MCF 10A (cell line): ENCODE measurements around the gene TMEM170B. TPM values are rescaled to one million over a fixed set of nuclear protein-coding genes. Genes with fewer than 3 reads are reported as not detected.

ENCODE experiments used
- BruUV-seq: library from RNA; stranded (reverse); fragments of 400-500 nt; replicated peaks from 2 replicates; lab custom pipeline; 2021; lab: Mats Ljungman, UMichigan
- CTCF ChIA-PET: fragments of 300-600 bp; sonication (Branson Sonifier 250); formaldehyde crosslinking; extraction: SDS; loops from one replicate; lab custom pipeline; 2021; ENCODE audit warnings: antibody characterized with exemption, inconsistent platforms; lab: Yijun Ruan, JAX
- POLR2A ChIA-PET: fragments of 300-600, 350-650 bp; sonication (Branson Sonifier 250); formaldehyde crosslinking; extraction: SDS; loops from one replicate; lab custom pipeline; 2020; ENCODE audit warnings: antibody characterized with exemption, inconsistent platforms; lab: Yijun Ruan, JAX
- DNase-seq: peaks from one replicate; pipeline ENCODE4 v3.0.0-alpha.2; 2018; ENCODE audit not compliant: unreplicated experiment
- H3K27ac Mint-ChIP-seq: one replicate; pipeline ENCODE4 v1.8.0; 2022; ENCODE audit warnings: mild to moderate bottlenecking, low read depth, mixed read lengths; ENCODE audit not compliant: unreplicated experiment
- H3K27me3 Mint-ChIP-seq: one replicate; pipeline ENCODE4 v1.8.0; 2022; ENCODE audit warnings: mixed read lengths; ENCODE audit not compliant: insufficient read depth, unreplicated experiment
- H3K36me3 Mint-ChIP-seq: one replicate; pipeline ENCODE4 v1.8.0; 2022; ENCODE audit warnings: mild to moderate bottlenecking, moderate library complexity, mixed read lengths; ENCODE audit not compliant: insufficient read depth, unreplicated experiment
- H3K4me1 Mint-ChIP-seq: one replicate; pipeline ENCODE4 v1.8.0; 2022; ENCODE audit warnings: mixed read lengths; ENCODE audit not compliant: insufficient read depth, unreplicated experiment
- H3K4me3 Mint-ChIP-seq: one replicate; pipeline ENCODE4 v1.8.0; 2022; ENCODE audit warnings: mild to moderate bottlenecking, moderate library complexity, mixed read lengths; ENCODE audit not compliant: unreplicated experiment
- H3K9me3 Mint-ChIP-seq: one replicate; pipeline ENCODE4 v1.8.0; 2022; ENCODE audit warnings: mixed read lengths; ENCODE audit not compliant: unreplicated experiment
- intact Hi-C: fragments of 100-400 bp; cut with micrococcal nuclease; formaldehyde crosslinking; loops from 2 replicates; pipeline ENCODE4 v1.14.1; 2022
- total RNA-seq: library from RNA; stranded (reverse); gene quantifications from 2 replicates; pipeline ENCODE4 v1.2.3, GENCODE V29; 2022
- TF ChIP-seq, protein P1 (sequence below): fragments of 200-600 bp; IDR thresholded peaks from one replicate; pipeline ENCODE4 v1.8.0; 2022; ENCODE audit warnings: antibody characterized with exemption, mild to moderate bottlenecking; ENCODE audit not compliant: unreplicated experiment

Gene TMEM170B
- total RNA-seq, 1 experiment from 2014 or later, result 0.70 TPM

DNA sequence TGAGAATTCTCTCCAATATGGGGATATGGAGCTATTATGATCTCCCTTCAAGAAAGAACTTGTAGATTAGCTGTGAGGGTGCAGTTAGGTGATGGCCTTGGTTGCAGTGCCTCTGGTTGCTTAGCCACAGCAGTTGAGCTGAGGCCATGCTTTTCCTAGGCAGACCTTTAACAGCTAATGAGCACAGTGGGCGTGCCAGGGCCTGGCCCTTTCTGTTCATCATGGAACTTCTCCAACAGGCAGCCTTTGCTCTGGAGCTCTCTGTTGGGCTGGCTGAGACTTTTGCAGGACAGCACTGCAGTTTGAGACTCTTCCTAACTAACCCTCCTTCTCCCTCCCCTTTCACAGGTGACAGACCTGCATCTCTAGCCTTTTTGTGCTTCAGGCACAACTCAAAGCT is 39.7 kb upstream of the TMEM170B start:
- H3K27me3 Mint-ChIP-seq, result no peaks in the 10 kb centered on the region
- no peak overlapping the region for H3K27ac Mint-ChIP-seq
- no TSS peak for BruUV-seq
- H3K9me3 Mint-ChIP-seq, result no peaks in the 10 kb centered on the region
- ChIA-PET CTCF (interaction anchor here (0.5 to 6.8 kb wide), 18 partner anchors 24 to 546 kb away, joined by 3 to 114 read pairs (median 6); no protein-coding TSS in a partner anchor), POLR2A (interaction anchor here (0.6 to 4.6 kb wide), 12 partner anchors 10 to 1067 kb away, joined by 3 to 33 read pairs (median 3); partner anchors contain the start of gene SMIM13)
- intact Hi-C loops, result no loop called here
- no peaks in the 10 kb centered on the region for H3K36me3 Mint-ChIP-seq
- TF ChIP-seq, protein P1, sequence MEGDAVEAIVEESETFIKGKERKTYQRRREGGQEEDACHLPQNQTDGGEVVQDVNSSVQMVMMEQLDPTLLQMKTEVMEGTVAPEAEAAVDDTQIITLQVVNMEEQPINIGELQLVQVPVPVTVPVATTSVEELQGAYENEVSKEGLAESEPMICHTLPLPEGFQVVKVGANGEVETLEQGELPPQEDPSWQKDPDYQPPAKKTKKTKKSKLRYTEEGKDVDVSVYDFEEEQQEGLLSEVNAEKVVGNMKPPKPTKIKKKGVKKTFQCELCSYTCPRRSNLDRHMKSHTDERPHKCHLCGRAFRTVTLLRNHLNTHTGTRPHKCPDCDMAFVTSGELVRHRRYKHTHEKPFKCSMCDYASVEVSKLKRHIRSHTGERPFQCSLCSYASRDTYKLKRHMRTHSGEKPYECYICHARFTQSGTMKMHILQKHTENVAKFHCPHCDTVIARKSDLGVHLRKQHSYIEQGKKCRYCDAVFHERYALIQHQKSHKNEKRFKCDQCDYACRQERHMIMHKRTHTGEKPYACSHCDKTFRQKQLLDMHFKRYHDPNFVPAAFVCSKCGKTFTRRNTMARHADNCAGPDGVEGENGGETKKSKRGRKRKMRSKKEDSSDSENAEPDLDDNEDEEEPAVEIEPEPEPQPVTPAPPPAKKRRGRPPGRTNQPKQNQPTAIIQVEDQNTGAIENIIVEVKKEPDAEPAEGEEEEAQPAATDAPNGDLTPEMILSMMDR, result no peak
- peaks cover 6% of the 10 kb centered on the region for H3K4me1 Mint-ChIP-seq
- DNase-seq, result peak; percentile 44
- H3K4me3 Mint-ChIP-seq, result no peak overlapping the region

DNA sequence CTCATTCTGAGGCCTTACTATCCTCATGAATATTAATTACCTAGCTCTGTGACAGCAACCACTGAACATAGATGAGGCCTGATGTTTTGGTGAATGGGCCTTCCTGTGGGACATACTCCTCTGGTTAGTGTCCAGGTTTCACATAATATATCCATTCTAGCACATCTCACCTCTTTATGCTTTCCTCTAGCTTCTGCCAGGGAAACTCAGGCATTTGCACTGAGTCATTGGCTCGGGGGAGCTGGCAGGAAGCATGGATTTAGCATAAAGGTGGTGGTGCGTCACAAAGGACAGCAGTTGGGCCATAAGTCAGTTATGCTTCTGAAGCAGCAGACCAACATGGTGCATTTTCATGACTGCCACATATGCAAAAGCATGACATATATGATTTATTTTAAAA is 37.5 kb upstream of the TMEM170B start:
- ChIA-PET CTCF (interaction anchor here (0.5 to 6.8 kb wide), 3 partner anchors 76 to 434 kb away, joined by 3 to 114 read pairs (median 4); no protein-coding TSS in a partner anchor), POLR2A (interaction anchor here (1.0 kb wide), 1 partner anchor 356 kb away, joined by 3 read pairs; no protein-coding TSS in a partner anchor)
- TF ChIP-seq, protein P1, result no peak
- Mint-ChIP-seq H3K4me1 (peaks cover 6% of the 10 kb centered on the region), H3K9me3 (no peaks in the 10 kb centered on the region), H3K36me3 (no peaks in the 10 kb centered on the region), H3K27me3 (no peaks in the 10 kb centered on the region), H3K4me3 (no peak overlapping the region), H3K27ac (no peak overlapping the region)
- peak; percentile 75 for DNase-seq
- BruUV-seq, result no TSS peak
- intact Hi-C loops, result no loop called here

DNA sequence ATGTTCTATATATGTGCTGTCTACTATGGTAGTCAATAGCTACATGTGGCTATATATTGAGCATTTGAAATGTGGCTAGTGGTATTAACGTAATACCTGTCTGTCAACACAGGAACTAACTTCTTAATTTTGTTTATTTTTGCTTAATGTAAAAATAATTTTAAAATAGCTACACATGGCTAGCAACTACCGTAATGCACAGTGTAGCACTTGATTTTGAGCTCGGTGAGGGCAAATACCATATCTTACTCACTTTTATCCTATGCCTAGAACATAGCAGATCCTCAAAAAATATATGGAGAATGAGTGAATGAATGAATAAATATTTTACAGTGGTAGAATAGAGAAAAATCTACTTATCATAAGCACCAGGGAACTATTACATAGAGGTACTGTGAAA is 28.1 kb upstream of the TMEM170B start:
- DNase-seq, result no peak
- H3K36me3 Mint-ChIP-seq, result no peaks in the 10 kb centered on the region
- H3K27ac Mint-ChIP-seq, result no peak overlapping the region
- intact Hi-C loops, result no loop called here
- H3K4me3 Mint-ChIP-seq, result no peak overlapping the region
- CTCF ChIA-PET, result interaction anchor here (1.0 kb wide), 3 partner anchors 13 to 366 kb away, joined by 3 to 4 read pairs (median 4); no protein-coding TSS in a partner anchor
- TF ChIP-seq, protein P1, result no peak
- BruUV-seq, result no TSS peak
- POLR2A ChIA-PET, result interaction anchor here (0.8 kb wide), 1 partner anchor 9 kb away, joined by 4 read pairs; no protein-coding TSS in a partner anchor
- H3K9me3 Mint-ChIP-seq, result peaks cover 8% of the 10 kb centered on the region
- H3K4me1 Mint-ChIP-seq, result no peaks in the 10 kb centered on the region
- H3K27me3 Mint-ChIP-seq, result no peaks in the 10 kb centered on the region

DNA sequence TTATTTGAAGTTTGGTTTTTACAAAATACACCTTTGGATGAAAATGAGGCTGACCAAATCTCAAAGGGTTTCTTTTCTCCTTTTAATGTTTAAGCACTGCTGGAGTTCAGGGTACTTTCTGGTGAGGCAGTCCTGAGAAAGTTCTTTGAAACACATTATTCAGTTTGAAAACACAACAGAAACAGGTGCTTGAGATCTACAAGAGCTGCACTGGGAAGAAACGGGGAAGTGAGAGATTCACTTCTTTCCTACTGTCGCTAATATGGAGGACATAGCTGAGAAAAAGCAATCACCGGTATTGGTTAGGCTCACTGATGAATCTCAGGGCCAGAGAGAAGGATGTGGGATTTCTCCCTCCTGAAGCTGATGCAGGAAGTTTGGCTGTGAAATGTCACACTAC is 22.9 kb upstream of the TMEM170B start:
- ChIA-PET POLR2A (no interaction called here), CTCF (no interaction called here)
- H3K36me3 Mint-ChIP-seq, result no peaks in the 10 kb centered on the region
- H3K9me3 Mint-ChIP-seq, result peaks cover 15% of the 10 kb centered on the region
- intact Hi-C loops, result no loop called here
- no TSS peak for BruUV-seq
- no peaks in the 10 kb centered on the region for H3K27me3 Mint-ChIP-seq
- H3K27ac Mint-ChIP-seq, result no peak overlapping the region
- TF ChIP-seq, protein P1, result no peak
- no peak overlapping the region for H3K4me3 Mint-ChIP-seq
- no peaks in the 10 kb centered on the region for H3K4me1 Mint-ChIP-seq
- no peak for DNase-seq
